NCI-H82 treated with DMSO at 0.1 percent for 48 hours (cell line): Measurements from ENCODE around the gene DNAJB8.

Experiments
- DNase-seq: peaks from one replicate; lab custom pipeline; 2025; ENCODE audit not compliant: unreplicated experiment; lab: John Stamatoyannopoulos, UW

DNAJB8 gene

GRCh38 chr3:128427872-128428822 is 38.5 kb downstream of the DNAJB8 start:
- DNase-seq = no peak

- no peak for DNase-seq
These were observed 39.4 kb downstream of the DNAJB8 start for GRCh38 chr3:128427175-128427857.

- no peak for DNase-seq
These were observed 40.4 kb downstream of the DNAJB8 start for GRCh38 chr3:128426128-128426921.

- no peak for DNase-seq
These were observed 40.9 kb downstream of the DNAJB8 start for GRCh38 chr3:128425846-128426127.

- no peak for DNase-seq
These were observed 41.4 kb downstream of the DNAJB8 start for GRCh38 chr3:128425142-128425845.

GRCh38 chr3:128424508-128425069 is 42.1 kb downstream of the DNAJB8 start:
- no peak for DNase-seq

GRCh38 chr3:128423525-128424147 is 43.1 kb downstream of the DNAJB8 start:
- no peak for DNase-seq

- DNase-seq = no peak
These were observed 43.7 kb downstream of the DNAJB8 start for GRCh38 chr3:128422762-128423524.

GRCh38 chr3:128421966-128422365 is 44.7 kb downstream of the DNAJB8 start:
- no peak for DNase-seq

- no peak for DNase-seq
These were observed 45.3 kb downstream of the DNAJB8 start for GRCh38 chr3:128421439-128421836.

- DNase-seq = no peak
These were observed 45.8 kb downstream of the DNAJB8 start for GRCh38 chr3:128420720-128421438.

- no peak for DNase-seq
These were observed 46.4 kb downstream of the DNAJB8 start for GRCh38 chr3:128420289-128420688.

GRCh38 chr3:128419311-128419710 is 47.4 kb downstream of the DNAJB8 start:
- no peak for DNase-seq

- no peak for DNase-seq
These were observed 47.8 kb downstream of the DNAJB8 start for GRCh38 chr3:128418900-128419299.

GRCh38 chr3:128416578-128417211 is 50.0 kb downstream of the DNAJB8 start:
- DNase-seq = no peak

- DNase-seq = no peak
These were observed 50.7 kb downstream of the DNAJB8 start for GRCh38 chr3:128415773-128416577.

- no peak for DNase-seq
These were observed 51.4 kb downstream of the DNAJB8 start for GRCh38 chr3:128415200-128415772.
